Epithelial cell of esophagus (primary cell): ENCODE results near the gene TRAPPC2L.

Source experiments
- DNase-seq: peaks from one replicate; pipeline ENCODE4 v3.0.0; 2010; ENCODE audit warnings: low read depth
- H3K4me3 ChIP-seq: 2 replicates; pipeline ENCODE4 v1.5.1; 2011; ENCODE audit warnings: mild to moderate bottlenecking, low read length, control low read depth
- TF ChIP-seq, protein P1 (sequence below): IDR thresholded peaks from 2 replicates; pipeline ENCODE4 v1.5.1; 2011; ENCODE audit warnings: low read depth, mild to moderate bottlenecking, low read length, control low read depth, inconsistent platforms; ENCODE audit not compliant: insufficient read depth; ENCODE audit errors: missing control alignments

The TRAPPC2L gene, protein sequence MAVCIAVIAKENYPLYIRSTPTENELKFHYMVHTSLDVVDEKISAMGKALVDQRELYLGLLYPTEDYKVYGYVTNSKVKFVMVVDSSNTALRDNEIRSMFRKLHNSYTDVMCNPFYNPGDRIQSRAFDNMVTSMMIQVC

DNA sequence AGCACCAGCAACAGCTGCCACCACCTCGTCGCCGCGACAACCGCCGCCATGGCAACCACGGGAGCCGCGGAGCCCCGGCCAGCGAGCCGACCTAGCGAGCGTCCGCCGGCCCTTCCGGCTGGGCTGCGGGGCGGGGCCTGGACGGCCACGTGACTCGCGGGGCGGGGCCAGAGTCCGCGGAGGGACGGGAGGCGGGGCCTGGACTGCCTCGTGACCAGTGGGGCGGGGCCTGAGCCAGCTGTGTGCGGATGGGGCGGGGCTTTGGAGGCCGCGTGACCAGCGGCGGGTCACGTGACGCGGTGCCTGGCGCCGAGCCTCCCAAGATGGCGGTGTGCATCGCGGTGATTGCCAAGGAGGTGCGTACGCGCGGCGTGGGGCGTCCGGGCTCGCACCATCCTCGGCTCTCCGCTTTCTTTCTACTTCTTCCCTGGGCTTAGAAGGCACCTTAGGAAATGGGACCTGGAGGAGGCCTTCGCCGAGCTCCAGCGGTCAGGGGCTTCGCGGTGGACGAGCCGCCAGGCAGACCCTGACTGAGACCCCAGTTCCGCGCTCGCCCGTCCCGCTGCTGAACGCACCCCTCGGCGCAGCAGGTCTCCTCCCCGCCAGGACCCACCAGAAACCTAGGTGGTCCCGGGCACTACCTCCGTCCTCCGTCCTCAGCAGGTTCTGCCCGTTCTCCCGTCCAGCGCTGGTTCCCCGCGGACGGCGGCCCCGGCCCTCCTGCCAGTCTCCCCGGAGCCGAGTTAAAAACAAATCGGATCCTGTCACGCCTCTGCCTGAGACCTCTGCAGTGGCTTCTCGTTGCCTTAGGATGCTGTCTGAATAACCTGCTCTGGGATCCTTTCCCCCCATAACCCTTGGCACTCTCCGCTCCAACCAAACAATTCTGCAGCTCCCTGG, at the start of gene TRAPPC2L, which contains the start of gene GALNS:
Gene TRAPPC2L (plus strand): TSS at position 300 of the 900 bp plus-strand sequence. CDS start 24 bp downstream, at position 324.
Gene GALNS (minus strand): TSS at position 120 of the 900 bp plus-strand sequence. CDS start 70 bp downstream, at position 50.
- peak; percentile 97 for DNase-seq
- peak within 1 kb of the TSS; percentile 98 for H3K4me3 ChIP-seq
- TF ChIP-seq, protein P1, sequence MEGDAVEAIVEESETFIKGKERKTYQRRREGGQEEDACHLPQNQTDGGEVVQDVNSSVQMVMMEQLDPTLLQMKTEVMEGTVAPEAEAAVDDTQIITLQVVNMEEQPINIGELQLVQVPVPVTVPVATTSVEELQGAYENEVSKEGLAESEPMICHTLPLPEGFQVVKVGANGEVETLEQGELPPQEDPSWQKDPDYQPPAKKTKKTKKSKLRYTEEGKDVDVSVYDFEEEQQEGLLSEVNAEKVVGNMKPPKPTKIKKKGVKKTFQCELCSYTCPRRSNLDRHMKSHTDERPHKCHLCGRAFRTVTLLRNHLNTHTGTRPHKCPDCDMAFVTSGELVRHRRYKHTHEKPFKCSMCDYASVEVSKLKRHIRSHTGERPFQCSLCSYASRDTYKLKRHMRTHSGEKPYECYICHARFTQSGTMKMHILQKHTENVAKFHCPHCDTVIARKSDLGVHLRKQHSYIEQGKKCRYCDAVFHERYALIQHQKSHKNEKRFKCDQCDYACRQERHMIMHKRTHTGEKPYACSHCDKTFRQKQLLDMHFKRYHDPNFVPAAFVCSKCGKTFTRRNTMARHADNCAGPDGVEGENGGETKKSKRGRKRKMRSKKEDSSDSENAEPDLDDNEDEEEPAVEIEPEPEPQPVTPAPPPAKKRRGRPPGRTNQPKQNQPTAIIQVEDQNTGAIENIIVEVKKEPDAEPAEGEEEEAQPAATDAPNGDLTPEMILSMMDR, result no peak

DNA sequence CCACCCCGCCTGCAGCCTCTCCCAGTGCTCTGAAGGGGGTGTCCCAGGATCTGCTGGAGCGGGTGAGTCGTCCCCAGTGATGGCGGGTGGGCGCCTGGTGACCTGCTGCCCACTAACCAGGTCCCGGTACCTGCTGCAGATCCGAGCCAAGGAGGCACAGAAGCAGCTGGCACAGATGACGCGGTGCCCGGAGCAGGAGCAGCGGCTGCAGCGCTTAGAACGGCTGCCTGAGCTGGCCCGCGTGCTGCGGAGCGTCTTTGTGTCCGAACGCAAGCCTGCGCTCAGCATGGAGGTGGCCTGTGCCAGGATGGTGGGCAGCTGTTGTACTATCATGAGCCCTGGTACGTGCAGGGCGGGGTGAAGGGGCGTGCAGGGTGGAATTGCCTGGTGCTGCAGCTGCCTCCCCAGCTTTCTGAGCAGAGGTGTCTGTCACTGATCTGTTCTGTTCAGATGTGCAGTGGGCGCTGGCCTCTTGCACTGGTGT, 49.7 kb upstream of the TRAPPC2L start:
- TF ChIP-seq, protein P1, result no peak
- H3K4me3 ChIP-seq, result no peak overlapping the region
- DNase-seq, result no peak

DNA sequence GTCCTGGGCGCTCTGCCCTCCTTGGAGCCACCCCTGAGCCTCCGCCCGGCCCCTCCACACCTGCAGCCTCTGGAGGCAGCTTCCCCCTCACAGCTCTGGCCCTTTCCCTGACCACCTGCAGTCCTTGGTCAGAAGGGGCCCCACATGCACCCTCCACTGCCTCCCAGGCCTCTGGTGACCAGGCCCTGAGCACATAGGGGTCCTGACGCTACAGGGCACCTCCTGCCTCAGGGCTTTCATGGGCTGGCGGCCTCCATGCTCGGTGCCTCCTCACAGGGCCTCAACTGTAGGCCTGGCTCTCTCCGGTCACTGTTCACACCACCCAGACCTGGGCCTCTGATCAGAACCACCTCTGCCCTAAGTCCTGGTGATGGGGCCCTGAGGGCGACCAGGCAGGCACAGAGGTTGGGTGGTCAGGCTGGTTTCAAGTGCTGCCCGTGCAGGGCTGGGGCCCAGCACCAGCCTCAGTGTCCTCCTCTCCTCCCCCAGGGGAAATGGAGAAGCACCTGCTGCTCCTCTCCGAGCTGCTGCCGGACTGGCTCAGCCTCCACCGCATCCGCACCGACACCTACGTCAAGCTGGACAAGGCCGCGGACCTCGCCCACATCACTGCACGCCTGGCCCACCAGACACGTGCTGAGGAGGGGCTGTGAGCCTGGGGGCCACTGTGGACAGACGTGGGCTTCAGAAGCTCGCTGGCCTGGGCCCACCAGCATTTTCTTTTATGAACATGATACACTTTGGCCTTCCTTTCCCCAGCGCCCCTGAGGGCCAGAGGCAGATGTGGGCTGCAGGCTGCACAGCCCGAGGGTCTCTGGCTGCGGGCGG, 49.1 kb upstream of the TRAPPC2L start:
- TF ChIP-seq, protein P1, result no peak
- no peak overlapping the region for H3K4me3 ChIP-seq

DNA sequence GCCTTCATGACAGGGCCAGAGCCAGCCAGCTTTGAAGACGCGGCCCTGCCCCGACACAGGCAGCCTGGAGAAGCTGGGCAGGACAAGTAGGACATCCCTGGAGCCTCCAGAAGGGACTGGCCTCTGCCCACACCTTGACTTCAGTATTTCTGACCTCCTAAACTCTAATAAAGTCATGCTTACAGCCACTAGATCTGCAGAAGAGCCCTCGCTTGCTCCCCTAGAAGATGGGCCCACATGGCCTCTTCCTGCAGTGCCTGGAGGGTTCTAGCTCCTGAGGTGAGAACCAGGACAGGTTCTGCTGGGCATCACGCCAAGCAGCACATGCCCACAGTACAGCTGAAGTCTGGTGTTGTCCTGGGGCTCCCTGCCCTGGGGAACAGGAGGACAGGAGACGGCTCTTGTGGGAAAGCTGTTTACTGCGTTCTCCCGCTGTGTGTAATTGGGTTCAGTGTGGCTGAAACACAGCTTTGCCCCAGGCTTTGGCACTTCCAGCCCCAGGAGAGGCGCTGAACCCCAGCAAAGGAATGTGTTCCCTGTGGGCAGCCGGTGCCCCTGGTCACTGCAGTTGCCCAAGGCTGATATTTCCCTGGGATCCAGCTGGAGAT, 47.8 kb upstream of the TRAPPC2L start:
- DNase-seq, result no peak
- no peak overlapping the region for H3K4me3 ChIP-seq
- TF ChIP-seq, protein P1, result no peak

More for the DNA sequence above, 49.1 kb upstream of the TRAPPC2L start:
- no peak for DNase-seq

DNA sequence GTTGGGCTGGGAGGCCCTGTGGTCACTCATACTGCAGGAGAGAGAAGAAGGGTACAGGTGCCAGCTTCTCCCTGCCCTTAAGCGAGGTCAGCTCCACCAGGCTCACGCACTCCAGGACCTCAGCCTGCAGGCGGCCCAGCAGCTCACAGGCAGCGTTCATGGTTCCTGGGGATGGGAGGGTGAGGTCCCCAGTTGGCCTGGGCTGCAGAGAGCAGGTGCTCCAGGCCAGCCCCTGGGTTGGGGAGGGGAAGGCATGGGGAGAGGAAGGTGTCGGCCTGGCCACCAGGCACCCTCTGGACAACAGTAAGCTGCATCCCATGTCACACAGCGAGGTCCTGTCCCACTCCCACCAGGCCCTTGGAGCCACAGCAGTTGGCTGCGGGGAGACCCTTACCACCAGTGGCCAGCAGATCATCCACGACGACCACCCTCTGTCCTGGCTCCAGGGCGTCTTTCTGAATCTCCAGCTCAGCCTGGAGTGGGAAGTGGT, 47.2 kb upstream of the TRAPPC2L start:
- TF ChIP-seq, protein P1, result no peak
- no peak for DNase-seq
- H3K4me3 ChIP-seq, result peak overlapping the region; percentile 72

DNA sequence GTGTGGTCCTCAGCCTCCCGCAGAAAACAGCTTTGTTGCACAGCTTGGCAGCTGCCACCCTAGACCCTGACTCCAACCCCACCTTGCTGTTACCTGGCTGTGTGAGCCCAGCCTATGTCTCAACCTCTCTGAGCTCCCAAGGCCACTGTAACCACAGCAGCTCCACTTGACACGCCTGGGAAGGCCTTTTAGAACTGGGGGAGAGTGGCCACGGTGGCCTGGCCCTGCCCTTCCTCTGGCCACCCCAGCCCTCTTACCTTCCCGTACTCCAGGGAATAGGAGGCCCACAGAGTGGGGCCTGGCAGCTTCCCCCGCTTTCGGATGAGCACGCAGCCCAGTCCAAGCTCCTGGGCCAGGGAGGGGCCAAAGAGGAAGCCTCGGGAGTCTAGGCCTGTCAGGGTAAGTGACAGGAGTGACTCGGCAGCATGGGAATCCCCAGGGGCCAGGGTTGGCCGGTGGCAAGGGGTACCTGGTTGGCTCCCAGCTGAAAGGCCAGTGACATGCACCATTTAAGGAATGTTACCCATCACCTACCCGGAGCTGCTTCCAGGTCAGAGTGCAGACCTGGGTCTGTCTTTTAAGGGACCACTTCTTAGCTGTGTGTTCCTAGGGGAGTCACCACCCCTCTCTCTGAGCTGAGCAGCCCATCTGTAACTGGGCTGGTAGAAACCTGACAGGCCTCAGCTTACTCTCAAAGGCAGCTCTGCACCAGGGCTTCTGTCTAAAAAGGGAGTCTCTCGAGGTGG, 46.6 kb upstream of the TRAPPC2L start:
- DNase-seq, result peak; percentile 41

More for the DNA sequence above, 46.6 kb upstream of the TRAPPC2L start:
- H3K4me3 ChIP-seq, result peak overlapping the region; percentile 72
- TF ChIP-seq, protein P1, result no peak
